Left lobe of liver (tissue), 2 donors: ENCODE results near the gene UBA1. TPM values are rescaled to one million over a fixed set of nuclear protein-coding genes. Genes with fewer than 3 reads are reported as not detected.

Source experiments
- ATAC-seq: fragments of 200-7000 bp; cut with Tn5 transposase; one replicate; pipeline ENCODE4 v1.9.1; 2020; ENCODE audit warnings: mild to moderate bottlenecking, moderate library complexity
- DNase-seq: peaks from one replicate; pipeline ENCODE4 v3.0.0-alpha.2; 2020; ENCODE audit warnings: low spot score
- total RNA-seq: library from RNA; stranded (reverse); gene quantifications from one replicate; pipeline ENCODE4 v1.2.1, GENCODE V29; 2021
- donor health status: DM: no; HTN: no; CAD: no; lungs with moderate emphysema.
- donor health status: DM: no; HTN: yes; CAD: no.

The UBA1 gene
- total RNA-seq, 1 donor from 2014 or later, result 87.2 TPM

DNA sequence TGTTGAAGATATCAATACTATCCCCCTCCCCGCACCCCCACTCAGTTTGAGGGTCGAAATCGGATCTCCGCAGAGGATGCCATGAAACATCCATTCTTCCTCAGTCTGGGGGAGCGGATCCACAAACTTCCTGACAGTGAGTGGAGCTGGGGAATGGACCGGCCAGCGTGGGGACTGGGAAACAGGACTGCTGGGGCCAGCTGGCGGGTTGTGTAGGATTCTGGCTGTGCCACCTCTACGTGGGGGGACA is 33.6 kb downstream of the UBA1 start:
- ATAC-seq (no peak), DNase-seq (no peak)

DNA sequence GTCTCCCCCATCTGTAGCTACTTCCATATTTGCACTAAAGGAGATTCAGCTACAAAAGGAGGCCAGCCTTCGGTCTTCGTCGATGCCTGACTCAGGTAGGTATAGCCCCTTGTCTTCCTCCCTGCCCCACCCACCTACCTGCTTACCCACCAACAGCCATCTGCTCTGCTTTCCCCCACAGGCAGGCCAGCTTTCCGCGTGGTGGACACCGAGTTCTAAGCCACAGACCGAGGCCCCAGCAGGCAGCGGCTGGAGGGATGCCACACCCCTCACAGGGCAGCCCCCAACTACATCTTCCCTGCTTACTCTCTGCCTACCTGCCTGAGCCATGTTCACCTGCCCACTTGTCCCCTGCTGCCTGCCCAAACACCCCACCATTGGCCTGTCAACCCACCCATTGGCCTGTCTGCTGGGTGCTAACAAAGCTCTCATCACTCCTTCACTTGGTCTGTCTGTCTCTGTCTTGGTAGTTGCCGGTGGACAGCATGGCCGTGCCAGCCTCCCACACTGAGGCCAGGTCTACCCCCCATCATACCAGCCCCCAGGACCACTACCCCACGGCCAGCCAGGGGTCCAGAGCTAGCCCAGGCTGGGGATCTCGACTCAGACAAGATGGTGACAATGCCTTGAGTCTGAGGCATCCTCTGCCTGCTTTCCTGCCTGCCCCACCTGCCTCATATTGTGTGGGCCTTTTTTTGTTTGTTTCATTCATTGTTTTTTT is 35.1 kb downstream of the UBA1 start:
- ATAC-seq (no peak), DNase-seq (no peak)

DNA sequence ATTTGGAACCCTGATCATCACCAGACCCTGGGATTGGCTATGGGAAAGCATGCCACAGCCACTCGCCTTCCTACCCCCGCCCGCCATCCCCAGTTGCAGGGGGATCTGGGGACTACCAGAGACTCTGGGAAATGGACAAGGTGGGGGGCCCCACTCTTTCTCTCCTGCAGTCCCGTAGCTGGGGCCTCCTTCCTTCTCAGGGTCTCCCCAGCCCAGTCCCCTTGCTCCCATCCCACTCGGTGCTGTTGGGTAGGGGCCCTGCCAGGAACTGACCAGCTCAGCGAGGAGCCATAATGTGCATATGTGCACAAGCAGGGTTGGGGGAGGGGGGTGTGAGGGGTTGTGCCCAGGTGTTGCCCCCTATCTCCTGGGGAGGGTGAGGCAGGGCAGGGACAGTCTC is 35.8 kb downstream of the UBA1 start:
- DNase-seq, result no peak
- no peak for ATAC-seq

DNA sequence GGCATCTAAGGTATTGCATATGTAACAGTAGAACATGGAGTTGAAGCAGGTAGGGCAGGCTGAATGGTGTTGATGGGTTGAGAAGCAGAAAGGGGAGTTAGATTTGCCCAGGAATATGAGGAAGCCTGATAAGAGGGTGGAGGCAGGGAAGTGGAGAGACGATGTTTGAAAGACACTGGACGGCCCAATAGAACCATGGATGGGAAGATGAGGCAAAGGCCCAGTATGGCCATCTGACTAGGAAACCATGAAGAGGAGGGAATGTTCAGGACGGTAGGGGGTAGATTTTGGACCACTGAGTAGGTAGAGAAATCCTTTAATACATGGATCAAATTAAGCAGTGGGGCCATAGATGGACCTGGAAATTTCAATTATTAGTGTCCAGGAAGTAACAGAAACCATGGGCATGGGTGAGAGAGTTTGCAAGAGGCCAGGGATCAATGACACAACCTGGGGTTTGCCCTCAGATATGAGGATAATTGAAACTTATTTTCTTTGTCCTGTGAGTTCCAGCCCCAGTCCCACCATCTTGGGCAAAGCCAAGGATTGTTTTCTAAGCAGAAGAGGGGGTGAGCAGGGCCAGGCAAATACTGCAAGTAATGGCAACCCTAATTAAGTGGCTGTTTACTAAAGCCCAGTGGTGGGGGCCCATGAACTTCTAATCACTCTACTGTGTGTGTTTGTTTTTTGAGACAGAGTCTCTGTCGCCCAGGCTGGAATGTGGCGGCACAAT is 36.7 kb downstream of the UBA1 start:
- DNase-seq (no peak), ATAC-seq (no peak)

DNA sequence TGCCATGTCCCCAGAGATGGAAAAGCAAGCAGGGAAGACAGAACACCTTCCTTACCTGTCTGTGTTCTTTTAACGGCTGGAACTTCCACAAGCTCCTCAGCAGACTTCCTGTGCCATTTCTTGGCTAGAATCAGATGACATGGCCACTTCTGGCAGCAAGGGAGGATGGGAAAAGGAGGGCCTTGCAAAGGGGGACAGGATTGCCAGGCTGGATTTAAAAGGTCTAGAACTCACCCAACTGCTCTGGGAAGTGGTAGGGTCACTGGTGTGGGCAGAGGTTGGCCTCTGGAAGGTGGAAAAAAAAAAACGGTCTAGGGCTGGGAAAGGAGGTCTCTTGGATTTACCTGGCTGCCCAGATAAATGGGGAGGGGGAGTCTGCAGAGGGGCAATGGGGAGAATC is 37.5 kb downstream of the UBA1 start:
- DNase-seq, result no peak
- ATAC-seq, result no peak

DNA sequence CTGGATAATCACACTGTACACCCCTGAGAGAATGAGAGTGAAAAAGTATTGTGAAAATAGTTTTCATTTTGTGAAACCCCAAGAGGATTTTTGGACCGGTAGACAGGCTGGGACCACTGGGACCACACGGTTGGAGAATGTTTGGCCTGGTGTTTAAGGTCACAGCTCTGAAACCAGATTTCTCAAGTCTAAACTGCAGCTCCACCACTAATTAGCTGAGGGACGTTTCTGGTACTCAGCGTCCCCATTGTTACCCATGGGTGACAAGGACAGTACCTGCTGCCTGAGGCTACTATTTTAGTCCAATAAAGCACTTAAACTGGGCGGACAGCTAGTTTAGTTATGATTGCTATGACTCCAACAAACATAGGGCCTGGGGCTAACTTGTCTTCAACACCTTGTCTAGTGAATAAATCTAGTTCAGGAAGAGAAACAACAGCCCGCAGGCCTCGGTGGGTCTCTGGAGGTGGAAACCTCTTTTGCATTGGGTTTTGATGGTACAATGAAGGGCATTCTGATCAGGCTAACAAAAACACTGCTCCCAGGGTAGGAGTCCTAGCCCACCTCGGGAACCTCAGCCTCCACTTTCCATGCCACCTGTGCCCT is 38.7 kb downstream of the UBA1 start:
- ATAC-seq, result no peak

DNA sequence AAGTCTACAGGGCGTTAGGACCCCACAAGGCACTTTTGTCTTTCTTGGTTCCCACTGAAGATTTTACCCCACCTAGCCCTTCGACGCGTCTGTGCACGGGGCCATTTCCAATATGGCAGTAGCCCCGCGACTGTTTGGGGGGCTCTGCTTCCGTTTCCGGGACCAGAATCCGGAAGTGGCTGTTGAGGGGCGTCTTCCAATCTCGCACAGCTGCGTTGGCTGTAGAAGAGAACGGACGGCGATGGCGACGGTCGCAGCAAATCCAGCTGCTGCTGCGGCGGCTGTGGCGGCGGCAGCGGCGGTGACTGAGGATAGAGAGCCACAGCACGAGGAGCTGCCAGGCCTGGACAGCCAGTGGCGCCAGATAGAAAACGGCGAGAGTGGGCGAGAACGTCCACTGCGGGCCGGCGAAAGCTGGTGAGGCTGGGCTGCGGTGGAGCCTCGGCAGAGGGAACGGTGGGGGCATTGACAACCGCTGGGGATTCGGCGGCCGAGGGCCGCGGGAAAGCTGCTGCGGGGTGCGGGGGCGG is 39.2 kb downstream of the UBA1 start, which contains the start of gene USP11:
Gene USP11 (plus strand): TSS at position 207 of the 530 bp plus-strand sequence. CDS start 35 bp downstream, at position 242.
- ATAC-seq, result no peak
- DNase-seq, result no peak

More for the DNA sequence above, 38.7 kb downstream of the UBA1 start:
- no peak for DNase-seq

DNA sequence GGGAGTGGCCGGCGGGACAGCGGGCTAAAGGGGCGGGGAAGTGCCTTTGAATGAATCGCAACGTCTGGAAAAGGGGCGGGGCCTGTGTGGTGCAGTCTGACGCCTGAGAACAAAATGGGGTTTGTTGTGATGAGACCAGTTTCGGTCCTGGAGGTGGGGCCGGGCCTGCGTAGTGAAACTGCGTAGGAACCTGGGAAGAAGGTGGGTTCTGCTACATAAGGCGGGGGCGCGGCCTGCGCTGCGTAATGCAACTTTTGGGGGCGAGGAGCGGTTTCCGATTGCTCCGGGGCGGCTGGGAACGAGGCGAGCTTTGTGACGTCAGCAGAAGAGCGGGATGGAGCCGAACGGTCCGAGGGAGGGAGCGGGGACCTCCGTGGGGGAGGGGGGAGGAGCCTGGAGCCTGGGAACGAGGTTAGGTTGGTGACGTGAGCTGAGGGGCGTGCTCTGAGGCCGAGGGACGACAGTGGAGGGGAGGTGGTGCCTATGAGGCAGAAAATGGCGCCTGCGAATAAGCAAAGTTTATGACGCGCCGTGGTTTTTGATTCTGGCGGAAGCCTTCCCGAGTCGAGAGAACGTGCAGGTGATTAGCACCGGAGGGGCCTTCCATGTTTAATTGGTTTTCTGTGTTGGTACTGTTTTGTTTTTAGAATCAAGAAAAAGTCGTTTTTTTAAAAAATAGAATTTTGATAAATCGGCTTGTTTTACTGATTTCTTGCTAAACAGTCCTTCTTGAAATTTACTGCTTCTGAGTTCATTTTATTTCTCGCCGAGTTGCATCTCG is 39.9 kb downstream of the UBA1 start:
- DNase-seq, result peak; percentile 89
- peak; percentile 94 for ATAC-seq

DNA sequence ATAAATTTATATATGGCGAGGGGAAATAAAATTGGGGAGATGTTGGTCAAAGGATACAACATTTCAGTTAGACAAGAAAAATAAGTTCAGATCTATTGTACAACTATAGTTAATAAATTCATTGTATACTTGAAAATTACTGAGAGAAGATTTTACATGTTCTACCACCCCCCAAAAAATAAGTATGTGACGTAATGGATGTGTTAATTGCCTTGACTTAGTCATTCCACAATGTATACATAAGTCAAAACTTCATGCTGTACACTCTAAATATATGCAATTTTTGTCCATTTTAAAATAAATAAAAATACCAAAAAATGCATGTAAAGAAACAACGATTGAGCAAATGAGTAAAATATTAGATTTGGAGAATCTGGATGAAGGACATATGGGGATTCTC is 41.0 kb downstream of the UBA1 start:
- ATAC-seq (no peak), DNase-seq (no peak)

DNA sequence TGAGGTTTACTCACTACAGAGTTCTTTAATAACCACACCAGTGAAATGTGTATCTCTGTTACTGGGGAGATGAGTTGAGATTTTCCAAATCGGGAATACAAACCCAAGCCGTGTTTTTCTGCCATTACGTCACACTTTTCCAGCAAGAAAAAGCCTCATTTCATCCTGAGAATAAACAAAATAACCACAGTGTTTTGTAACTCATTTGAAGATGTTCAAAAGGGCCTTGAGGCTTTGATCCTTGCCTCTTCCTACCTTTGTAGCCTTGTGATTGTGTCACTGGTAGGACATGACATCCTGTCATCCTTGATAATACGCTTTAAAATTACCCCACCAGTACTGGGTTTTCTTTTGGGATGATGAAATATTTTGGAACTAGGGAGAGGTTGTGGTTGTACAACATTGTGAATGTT is 42.1 kb downstream of the UBA1 start:
- no peak for ATAC-seq

DNA sequence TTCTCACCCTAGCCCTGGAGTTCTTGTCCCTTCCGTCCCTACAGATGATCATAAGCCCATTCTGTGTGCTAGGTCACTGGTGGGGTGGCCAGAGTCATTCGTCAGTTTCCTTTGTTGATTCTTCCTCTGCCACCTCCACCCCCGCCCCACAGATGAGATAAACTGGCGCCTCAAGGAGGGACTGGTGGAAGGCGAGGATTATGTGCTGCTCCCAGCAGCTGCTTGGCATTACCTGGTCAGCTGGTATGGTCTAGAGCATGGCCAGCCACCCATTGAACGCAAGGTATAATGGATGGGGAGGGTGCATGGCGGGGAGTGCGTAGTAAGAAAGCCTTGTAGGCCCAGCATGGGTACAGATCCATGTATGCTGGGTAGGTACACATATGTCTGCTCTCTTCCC is 45.6 kb downstream of the UBA1 start:
- ATAC-seq, result no peak
- no peak for DNase-seq

More for the DNA sequence above, 42.1 kb downstream of the UBA1 start:
- DNase-seq, result no peak

DNA sequence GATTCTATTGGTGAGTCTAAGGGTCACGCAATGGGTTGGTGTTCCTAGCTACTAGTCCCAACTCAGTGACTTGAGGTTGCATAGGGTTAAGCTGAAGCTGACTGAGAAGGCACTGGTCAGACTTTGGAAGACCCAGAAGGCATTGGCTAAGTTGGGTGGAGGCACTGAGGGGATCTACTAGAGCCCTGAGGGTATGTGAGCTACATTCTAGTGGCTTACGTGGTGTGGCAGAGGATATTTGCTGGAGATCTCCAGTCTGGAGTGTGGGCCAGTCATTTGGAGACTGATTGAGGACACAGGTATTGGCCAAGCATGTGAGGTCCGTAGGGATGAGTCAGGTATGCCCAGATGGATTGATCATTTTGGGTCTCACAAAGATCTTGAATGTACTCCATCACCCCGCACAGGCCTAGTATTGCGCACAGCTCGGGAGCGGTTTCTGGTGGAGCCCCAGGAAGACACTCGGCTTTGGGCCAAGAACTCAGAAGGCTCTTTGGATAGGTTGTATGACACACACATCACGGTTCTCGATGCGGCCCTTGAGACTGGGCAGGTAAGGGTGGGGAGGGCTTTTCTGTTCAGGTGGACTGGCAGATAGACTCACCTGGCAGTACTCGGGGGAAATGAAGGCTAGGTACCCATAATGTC is 46.4 kb downstream of the UBA1 start:
- DNase-seq (no peak), ATAC-seq (no peak)

DNA sequence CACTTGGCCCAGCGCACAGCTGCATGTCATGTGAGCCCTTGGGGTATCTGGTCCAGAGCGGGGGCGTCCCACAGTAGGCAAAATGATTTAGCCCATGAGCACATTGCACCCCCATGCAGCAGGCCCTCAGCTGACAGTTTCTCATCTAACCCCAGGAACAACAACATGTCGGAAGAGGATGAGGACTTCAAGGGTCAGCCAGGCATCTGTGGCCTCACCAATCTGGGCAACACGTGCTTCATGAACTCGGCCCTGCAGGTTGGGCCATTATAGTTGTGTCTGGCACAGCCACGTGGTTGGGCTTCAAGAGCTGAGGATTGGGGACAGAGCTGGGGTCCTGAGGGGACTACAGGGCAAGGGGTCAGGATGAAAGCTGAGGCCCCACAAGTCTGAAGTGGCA is 47.0 kb downstream of the UBA1 start:
- DNase-seq (no peak), ATAC-seq (no peak)

DNA sequence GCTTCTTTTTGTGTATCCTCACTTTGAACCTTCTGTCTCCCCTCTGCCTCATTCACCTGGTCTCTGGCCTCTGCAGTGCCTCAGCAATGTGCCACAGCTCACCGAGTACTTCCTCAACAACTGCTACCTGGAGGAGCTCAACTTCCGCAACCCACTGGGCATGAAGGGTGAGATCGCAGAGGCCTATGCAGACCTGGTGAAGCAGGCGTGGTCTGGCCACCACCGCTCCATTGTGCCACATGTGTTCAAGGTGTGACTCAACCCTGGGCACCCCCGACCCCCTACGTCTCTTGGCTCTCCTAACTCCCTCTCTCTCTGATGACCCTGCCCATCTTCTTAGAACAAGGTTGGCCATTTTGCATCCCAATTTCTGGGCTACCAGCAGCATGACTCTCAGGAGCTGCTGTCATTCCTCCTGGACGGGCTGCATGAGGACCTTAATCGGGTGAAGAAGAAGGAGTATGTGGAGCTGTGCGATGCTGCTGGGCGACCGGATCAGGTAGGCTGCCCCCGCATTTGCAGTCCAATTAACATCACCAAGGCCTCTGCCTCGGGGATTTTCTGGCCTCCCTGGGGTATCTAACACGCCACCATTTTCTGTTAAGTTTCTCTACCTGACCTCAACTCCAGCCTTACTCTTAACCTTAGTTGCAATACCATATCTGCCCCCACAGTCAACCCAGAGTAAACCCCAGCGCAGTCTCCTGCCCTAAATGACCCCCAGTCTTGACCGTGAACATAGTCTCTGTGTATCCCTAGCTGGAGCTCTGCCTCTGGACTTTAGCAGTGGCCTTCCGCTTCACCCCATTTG is 47.8 kb downstream of the UBA1 start:
- ATAC-seq (no peak), DNase-seq (no peak)

DNA sequence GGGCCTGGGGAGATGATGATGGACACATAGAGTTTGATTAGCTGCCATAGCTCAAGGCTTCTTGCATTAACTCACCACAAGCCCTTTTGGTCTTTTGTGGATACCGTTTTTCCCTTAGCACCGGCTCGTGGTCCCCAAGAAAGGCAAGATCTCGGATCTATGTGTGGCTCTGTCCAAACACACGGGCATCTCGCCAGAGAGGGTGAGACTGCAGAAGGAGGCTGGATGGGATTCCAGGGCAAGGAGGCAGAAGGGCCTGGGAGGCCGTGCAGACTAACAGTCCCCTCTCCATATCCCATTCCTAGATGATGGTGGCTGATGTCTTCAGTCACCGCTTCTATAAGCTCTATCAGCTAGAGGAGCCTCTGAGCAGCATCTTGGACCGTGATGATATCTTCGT is 48.7 kb downstream of the UBA1 start:
- ATAC-seq, result no peak
- DNase-seq, result no peak

DNA sequence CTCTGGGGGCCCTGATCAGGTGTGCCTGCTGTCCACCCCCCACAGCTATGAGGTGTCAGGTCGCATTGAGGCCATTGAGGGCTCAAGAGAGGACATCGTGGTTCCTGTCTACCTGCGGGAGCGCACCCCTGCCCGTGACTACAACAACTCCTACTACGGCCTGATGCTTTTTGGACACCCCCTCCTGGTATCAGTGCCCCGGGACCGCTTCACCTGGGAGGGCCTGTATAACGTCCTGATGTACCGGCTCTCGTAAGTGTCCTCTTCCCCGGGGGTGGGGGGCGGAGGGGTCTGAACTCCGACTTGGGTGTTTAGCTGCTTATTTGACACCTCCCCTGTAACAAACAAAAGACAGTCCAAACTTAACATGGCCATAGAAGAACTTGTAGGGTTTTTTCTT is 49.7 kb downstream of the UBA1 start:
- no peak for ATAC-seq
- no peak for DNase-seq

DNA sequence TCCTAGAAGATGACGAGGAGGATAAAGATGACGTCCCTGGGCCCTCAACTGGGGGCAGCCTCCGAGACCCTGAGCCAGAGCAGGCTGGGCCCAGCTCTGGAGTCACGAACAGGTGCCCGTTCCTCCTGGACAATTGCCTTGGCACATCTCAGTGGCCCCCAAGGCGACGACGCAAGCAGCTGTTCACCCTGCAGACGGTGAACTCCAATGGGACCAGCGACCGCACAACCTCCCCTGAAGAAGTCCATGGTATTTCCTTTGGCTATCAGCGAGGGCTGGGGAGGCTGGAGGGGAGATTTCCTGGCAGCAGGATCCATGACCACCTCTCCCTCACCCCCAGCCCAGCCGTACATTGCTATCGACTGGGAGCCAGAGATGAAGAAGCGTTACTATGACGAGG is 51.0 kb downstream of the UBA1 start:
- DNase-seq, result no peak
- ATAC-seq, result no peak

DNA sequence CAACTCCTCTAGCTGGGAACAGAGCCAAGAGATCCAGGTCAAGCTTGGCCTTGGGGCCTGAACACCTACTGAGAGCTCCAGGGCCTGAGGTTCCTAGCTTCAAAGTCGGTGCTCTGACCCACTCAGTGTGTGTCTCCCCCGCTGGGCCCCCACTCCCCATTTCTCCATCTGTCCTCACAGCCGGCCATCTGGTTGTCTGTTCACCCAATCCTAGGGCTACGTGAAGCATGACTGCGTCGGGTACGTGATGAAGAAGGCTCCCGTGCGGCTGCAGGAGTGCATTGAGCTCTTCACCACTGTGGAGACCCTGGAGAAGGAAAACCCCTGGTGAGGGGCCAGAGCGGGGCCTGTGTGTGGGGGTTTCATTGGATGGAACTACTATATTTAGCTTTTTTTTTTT is 51.5 kb downstream of the UBA1 start:
- no peak for DNase-seq
- ATAC-seq, result no peak

DNA sequence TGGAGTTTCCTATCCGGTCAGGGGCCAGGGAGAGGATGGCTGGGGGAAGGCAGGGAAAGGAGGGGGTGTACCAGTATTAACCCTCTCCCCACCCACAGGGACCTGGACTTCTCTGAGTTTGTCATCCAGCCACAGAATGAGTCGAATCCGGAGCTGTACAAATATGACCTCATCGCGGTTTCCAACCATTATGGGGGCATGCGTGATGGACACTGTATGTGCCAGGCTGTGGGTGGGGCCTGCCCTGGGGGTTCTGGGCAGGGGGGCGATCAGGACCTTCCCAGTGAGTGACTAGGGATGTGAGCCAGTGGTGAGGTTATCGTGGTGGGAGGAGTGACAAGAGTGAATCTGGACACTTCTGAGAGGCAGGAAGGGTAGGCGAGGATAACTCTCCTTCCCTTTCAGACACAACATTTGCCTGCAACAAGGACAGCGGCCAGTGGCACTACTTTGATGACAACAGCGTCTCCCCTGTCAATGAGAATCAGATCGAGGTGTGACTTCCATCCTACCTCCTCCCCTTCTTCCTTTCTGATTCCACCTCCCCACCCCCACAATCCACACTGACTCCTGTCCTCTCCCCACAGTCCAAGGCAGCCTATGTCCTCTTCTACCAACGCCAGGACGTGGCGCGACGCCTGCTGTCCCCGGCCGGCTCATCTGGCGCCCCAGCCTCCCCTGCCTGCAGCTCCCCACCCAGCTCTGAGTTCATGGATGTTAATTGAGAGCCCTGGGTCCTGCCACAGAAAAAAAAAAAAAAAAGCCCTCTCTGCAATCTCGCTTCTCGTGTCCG is 53.8 kb downstream of the UBA1 start:
- DNase-seq (no peak), ATAC-seq (no peak)
